Liver (tissue), 9 donors: ENCODE results near the gene CYSRT1. TPM values are rescaled to one million over a fixed set of nuclear protein-coding genes. Genes with fewer than 3 reads are reported as not detected.
A peak's percentile ranks its signal among the peaks of the same experiment; 100 is the strongest.

ENCODE experiments used
- DNase-seq: peaks from one replicate; pipeline ENCODE4 v3.0.0-alpha.2; 2017; ENCODE audit warnings: low spot score
- H3K27ac ChIP-seq, 2 donors: one replicate each; pipeline ENCODE4 v1.7.0; 2013; ENCODE audit warnings: inconsistent platforms in 2 of 2, low read length in 2 of 2, control low read depth in 1 of 2, low read depth in 1 of 2, mild to moderate bottlenecking in 1 of 2
- H3K27me3 ChIP-seq, 4 donors: one replicate each; pipeline versions ENCODE4 v1.6.1 to v1.7.0; 2013; ENCODE audit warnings: low read length in 3 of 4, inconsistent platforms in 1 of 4, mild to moderate bottlenecking in 1 of 4, moderate library complexity in 1 of 4; ENCODE audit not compliant: control insufficient read depth in 4 of 4, insufficient read depth in 4 of 4
- H3K36me3 ChIP-seq, 4 donors: one replicate each; pipeline versions ENCODE4 v1.6.1 to v1.7.0; 2013; ENCODE audit warnings: low read length in 3 of 4, mild to moderate bottlenecking in 3 of 4, low read depth in 1 of 4, moderate library complexity in 1 of 4; ENCODE audit not compliant: control insufficient read depth in 4 of 4, insufficient read depth in 3 of 4
- H3K4me1 ChIP-seq, 4 donors: one replicate each; pipeline versions ENCODE4 v1.6.1 to v1.7.0; 2013; ENCODE audit warnings: low read length in 3 of 4, mild to moderate bottlenecking in 3 of 4, moderate library complexity in 1 of 4; ENCODE audit not compliant: control insufficient read depth in 4 of 4, insufficient read depth in 4 of 4
- H3K4me3 ChIP-seq, 3 donors: one replicate each; pipeline versions ENCODE4 v1.6.1 to v1.7.0; 2013; ENCODE audit warnings: low read length in 3 of 3, control low read depth in 1 of 3, low read depth in 1 of 3, mild to moderate bottlenecking in 1 of 3
- H3K9ac ChIP-seq, 2 donors: one replicate each; pipeline ENCODE4 v1.7.0; 2013; ENCODE audit warnings: low read length in 2 of 2, mild to moderate bottlenecking in 2 of 2, moderate library complexity in 2 of 2, control low read depth in 1 of 2, low read depth in 1 of 2
- H3K9me3 ChIP-seq, 4 donors: one replicate each; pipeline versions ENCODE4 v1.6.1 to v1.7.0; 2013; ENCODE audit warnings: low read length in 3 of 4; ENCODE audit not compliant: control insufficient read depth in 4 of 4
- EGR1 ChIP-seq, 2 donors: IDR thresholded peaks; 2 replicates each; pipeline ENCODE4 v1.6.1; 2016 to 2018; ENCODE audit warnings: antibody characterized with exemption in 2 of 2, low read depth in 2 of 2
- FOXA2 ChIP-seq: IDR thresholded peaks from 2 replicates; pipeline ENCODE4 v1.6.1; 2016; ENCODE audit warnings: antibody characterized with exemption
- GABPA ChIP-seq, 2 donors: IDR thresholded peaks in 1 of 2; conservative IDR thresholded peaks in 1 of 2; 2 replicates each; pipeline ENCODE4 v1.6.1; 2016; ENCODE audit warnings: antibody characterized with exemption in 2 of 2, mild to moderate bottlenecking in 1 of 2, moderate library complexity in 1 of 2
- HNF4A ChIP-seq, 2 donors: conservative IDR thresholded peaks; 2 replicates each; pipeline ENCODE4 v1.6.1; 2016; ENCODE audit warnings: antibody characterized with exemption in 2 of 2, mild to moderate bottlenecking in 2 of 2
- NR2F2 ChIP-seq: IDR thresholded peaks from 2 replicates; pipeline ENCODE4 v1.6.1; 2016; ENCODE audit warnings: antibody characterized with exemption
- RXRA ChIP-seq, 2 donors: IDR thresholded peaks; 2 replicates each; pipeline ENCODE4 v1.6.1; 2017 to 2018; ENCODE audit warnings: antibody characterized with exemption in 2 of 2, mild to moderate bottlenecking in 1 of 2
- SP1 ChIP-seq: IDR thresholded peaks from 2 replicates; pipeline ENCODE4 v1.6.1; 2018; ENCODE audit warnings: antibody characterized with exemption, mild to moderate bottlenecking
- TAF1 ChIP-seq: conservative IDR thresholded peaks from 2 replicates; pipeline ENCODE4 v1.6.1; 2016; ENCODE audit warnings: antibody characterized with exemption, mild to moderate bottlenecking
- YY1 ChIP-seq: IDR thresholded peaks from 2 replicates; pipeline ENCODE4 v1.6.1; 2016; ENCODE audit warnings: antibody characterized with exemption, mild to moderate bottlenecking
- WGBS: extraction: QIAGEN DNeasy Blood & Tissue Kit; methylation state at CpG from one replicate; pipeline ENCODE4 v1.1.7; 2013; 5-methylcytosine and 5-hydroxymethylcytosine counted together
- polyA plus RNA-seq, 2 donors: library from polyadenylated mRNA; stranded (reverse) in 1 of 2; unstranded in 1 of 2; fragments of 200-250 nt in 1 of 2; fragments of >200 nt in 1 of 2; fragmentation: Nextera tagmentation in 1 of 2; extraction: Ambion mirVana in 1 of 2; gene quantifications; one replicate each; pipeline versions ENCODE4 v1.2.1 to v1.2.3, GENCODE V29; 2013 to 2015
- total RNA-seq, 2 donors: library from RNA; depleted of rRNA; stranded (reverse); fragments of >200 nt; gene quantifications; one replicate each; pipeline ENCODE4 v1.2.3, GENCODE V29; 2014
- TF ChIP-seq, protein P1 (sequence below): fragments of 150-350 bp; IDR thresholded peaks from 2 replicates; pipeline ENCODE4 v1.5.1; 2017; ENCODE audit warnings: improper control_type of control experiment, low read depth, low read length; ENCODE audit not compliant: missing input control
- TF ChIP-seq, protein P2 (sequence below): IDR thresholded peaks from 2 replicates; pipeline ENCODE4 v1.6.1; 2016; ENCODE audit warnings: antibody characterized with exemption
- TF ChIP-seq, protein P3 (sequence below): IDR thresholded peaks from 2 replicates; pipeline ENCODE4 v1.6.1; 2016; ENCODE audit warnings: antibody characterized with exemption
- TF ChIP-seq, protein P4 (sequence below): IDR thresholded peaks from 2 replicates; pipeline ENCODE4 v1.6.1; 2016; ENCODE audit warnings: antibody characterized with exemption, mild to moderate bottlenecking
- donor health status: healthy.
- donor health status: healthy.
- donor health status: healthy.
- donor health status: healthy.
- donor health status: healthy.

CYSRT1 gene
- total and polyA plus RNA-seq, 4 donors, result 0.14 to 0.50 (median 0.20) TPM

- Histone ChIP-seq H3K9ac (peak overlapping the region; percentile 7 to 34), H3K9me3 (no peaks in the 10 kb centered on the region), H3K27ac (peak overlapping the region in 1 of 2 donors; percentile 64), H3K4me1 (peaks cover 10 to 34% (median 21%) of the 10 kb centered on the region in 4 donors), H3K36me3 (peaks cover 3 to 4% (median 4%) of the 10 kb centered on the region in 4 donors), H3K27me3 (no peaks in the 10 kb centered on the region), H3K4me3 (peak overlapping the region; percentile 83 to 98 (median 92))
- no peak for TF ChIP-seq GABPA (IDR thresholded peaks at IDR 0.05 in 1 of 2, conservative IDR thresholded peaks at IDR 0.05 in 1 of 2)
- TF ChIP-seq, protein P1, sequence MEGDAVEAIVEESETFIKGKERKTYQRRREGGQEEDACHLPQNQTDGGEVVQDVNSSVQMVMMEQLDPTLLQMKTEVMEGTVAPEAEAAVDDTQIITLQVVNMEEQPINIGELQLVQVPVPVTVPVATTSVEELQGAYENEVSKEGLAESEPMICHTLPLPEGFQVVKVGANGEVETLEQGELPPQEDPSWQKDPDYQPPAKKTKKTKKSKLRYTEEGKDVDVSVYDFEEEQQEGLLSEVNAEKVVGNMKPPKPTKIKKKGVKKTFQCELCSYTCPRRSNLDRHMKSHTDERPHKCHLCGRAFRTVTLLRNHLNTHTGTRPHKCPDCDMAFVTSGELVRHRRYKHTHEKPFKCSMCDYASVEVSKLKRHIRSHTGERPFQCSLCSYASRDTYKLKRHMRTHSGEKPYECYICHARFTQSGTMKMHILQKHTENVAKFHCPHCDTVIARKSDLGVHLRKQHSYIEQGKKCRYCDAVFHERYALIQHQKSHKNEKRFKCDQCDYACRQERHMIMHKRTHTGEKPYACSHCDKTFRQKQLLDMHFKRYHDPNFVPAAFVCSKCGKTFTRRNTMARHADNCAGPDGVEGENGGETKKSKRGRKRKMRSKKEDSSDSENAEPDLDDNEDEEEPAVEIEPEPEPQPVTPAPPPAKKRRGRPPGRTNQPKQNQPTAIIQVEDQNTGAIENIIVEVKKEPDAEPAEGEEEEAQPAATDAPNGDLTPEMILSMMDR, result no peak
- TF ChIP-seq, protein P2, sequence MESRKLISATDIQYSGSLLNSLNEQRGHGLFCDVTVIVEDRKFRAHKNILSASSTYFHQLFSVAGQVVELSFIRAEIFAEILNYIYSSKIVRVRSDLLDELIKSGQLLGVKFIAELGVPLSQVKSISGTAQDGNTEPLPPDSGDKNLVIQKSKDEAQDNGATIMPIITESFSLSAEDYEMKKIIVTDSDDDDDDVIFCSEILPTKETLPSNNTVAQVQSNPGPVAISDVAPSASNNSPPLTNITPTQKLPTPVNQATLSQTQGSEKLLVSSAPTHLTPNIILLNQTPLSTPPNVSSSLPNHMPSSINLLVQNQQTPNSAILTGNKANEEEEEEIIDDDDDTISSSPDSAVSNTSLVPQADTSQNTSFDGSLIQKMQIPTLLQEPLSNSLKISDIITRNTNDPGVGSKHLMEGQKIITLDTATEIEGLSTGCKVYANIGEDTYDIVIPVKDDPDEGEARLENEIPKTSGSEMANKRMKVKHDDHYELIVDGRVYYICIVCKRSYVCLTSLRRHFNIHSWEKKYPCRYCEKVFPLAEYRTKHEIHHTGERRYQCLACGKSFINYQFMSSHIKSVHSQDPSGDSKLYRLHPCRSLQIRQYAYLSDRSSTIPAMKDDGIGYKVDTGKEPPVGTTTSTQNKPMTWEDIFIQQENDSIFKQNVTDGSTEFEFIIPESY, result no peak
- TF ChIP-seq YY1, result no peak
- TF ChIP-seq HNF4A (conservative IDR thresholded peaks at IDR 0.05), result peak; percentile 53 to 71
- TF ChIP-seq SP1, result peak; percentile 62
- peak; percentile 55 to 56 for TF ChIP-seq RXRA (IDR thresholded peaks at IDR 0.05)
- TF ChIP-seq EGR1 (IDR thresholded peaks at IDR 0.05; ENCODE audit: low read depth in 2 of 2), result no peak
- DNase-seq, result no peak
- WGBS, result 44% methylated on average over 21 of the region's 21 CpGs
Observed at GRCh38 chr9:137253717-137254623, 29.0 kb downstream of the CYSRT1 start.

- Histone ChIP-seq H3K27me3 (no peaks in the 10 kb centered on the region), H3K9me3 (no peaks in the 10 kb centered on the region), H3K4me1 (peaks cover 10 to 34% (median 21%) of the 10 kb centered on the region in 4 donors), H3K4me3 (peak within 1 kb of the TSS; percentile 83 to 98 (median 92)), H3K27ac (peak within 1 kb of the TSS; percentile 64 to 77), H3K36me3 (peaks cover 3 to 7% (median 6%) of the 10 kb centered on the region in 4 donors), H3K9ac (peak within 1 kb of the TSS; percentile 66 to 83)
- peak; percentile 99 for DNase-seq
- TF ChIP-seq, protein P3, sequence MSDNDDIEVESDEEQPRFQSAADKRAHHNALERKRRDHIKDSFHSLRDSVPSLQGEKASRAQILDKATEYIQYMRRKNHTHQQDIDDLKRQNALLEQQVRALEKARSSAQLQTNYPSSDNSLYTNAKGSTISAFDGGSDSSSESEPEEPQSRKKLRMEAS, result no peak
- TF ChIP-seq SP1 (no peak), GABPA (IDR thresholded peaks at IDR 0.05 in 1 of 2, conservative IDR thresholded peaks at IDR 0.05 in 1 of 2) (peak in 1 of 2 donors; percentile 72), NR2F2 (no peak), YY1 (peak; percentile 39), HNF4A (conservative IDR thresholded peaks at IDR 0.05) (peak; percentile 49 to 67), FOXA2 (no peak), TAF1 (no peak), RXRA (IDR thresholded peaks at IDR 0.05) (no peak)
- TF ChIP-seq, protein P1, result no peak
- TF ChIP-seq, protein P4, sequence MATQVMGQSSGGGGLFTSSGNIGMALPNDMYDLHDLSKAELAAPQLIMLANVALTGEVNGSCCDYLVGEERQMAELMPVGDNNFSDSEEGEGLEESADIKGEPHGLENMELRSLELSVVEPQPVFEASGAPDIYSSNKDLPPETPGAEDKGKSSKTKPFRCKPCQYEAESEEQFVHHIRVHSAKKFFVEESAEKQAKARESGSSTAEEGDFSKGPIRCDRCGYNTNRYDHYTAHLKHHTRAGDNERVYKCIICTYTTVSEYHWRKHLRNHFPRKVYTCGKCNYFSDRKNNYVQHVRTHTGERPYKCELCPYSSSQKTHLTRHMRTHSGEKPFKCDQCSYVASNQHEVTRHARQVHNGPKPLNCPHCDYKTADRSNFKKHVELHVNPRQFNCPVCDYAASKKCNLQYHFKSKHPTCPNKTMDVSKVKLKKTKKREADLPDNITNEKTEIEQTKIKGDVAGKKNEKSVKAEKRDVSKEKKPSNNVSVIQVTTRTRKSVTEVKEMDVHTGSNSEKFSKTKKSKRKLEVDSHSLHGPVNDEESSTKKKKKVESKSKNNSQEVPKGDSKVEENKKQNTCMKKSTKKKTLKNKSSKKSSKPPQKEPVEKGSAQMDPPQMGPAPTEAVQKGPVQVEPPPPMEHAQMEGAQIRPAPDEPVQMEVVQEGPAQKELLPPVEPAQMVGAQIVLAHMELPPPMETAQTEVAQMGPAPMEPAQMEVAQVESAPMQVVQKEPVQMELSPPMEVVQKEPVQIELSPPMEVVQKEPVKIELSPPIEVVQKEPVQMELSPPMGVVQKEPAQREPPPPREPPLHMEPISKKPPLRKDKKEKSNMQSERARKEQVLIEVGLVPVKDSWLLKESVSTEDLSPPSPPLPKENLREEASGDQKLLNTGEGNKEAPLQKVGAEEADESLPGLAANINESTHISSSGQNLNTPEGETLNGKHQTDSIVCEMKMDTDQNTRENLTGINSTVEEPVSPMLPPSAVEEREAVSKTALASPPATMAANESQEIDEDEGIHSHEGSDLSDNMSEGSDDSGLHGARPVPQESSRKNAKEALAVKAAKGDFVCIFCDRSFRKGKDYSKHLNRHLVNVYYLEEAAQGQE, result no peak
- WGBS, result under 1% methylated on average over 105 of the region's 105 CpGs
Observed at GRCh38 chr9:137254624-137255447, 29.9 kb downstream of the CYSRT1 start, which contains the start of gene NELFB. Gene NELFB (plus strand): TSS chr9:137255327.
